GM12874 (cell line): ENCODE data around the gene ODC1.

Source experiments
- TF ChIP-seq, protein P1 (sequence below): IDR thresholded peaks from 2 replicates; pipeline ENCODE4 v1.5.1; 2011; ENCODE audit warnings: low read depth, mild to moderate bottlenecking, control low read depth, low read length, moderate library complexity; ENCODE audit not compliant: insufficient read depth

Gene ODC1

DNA sequence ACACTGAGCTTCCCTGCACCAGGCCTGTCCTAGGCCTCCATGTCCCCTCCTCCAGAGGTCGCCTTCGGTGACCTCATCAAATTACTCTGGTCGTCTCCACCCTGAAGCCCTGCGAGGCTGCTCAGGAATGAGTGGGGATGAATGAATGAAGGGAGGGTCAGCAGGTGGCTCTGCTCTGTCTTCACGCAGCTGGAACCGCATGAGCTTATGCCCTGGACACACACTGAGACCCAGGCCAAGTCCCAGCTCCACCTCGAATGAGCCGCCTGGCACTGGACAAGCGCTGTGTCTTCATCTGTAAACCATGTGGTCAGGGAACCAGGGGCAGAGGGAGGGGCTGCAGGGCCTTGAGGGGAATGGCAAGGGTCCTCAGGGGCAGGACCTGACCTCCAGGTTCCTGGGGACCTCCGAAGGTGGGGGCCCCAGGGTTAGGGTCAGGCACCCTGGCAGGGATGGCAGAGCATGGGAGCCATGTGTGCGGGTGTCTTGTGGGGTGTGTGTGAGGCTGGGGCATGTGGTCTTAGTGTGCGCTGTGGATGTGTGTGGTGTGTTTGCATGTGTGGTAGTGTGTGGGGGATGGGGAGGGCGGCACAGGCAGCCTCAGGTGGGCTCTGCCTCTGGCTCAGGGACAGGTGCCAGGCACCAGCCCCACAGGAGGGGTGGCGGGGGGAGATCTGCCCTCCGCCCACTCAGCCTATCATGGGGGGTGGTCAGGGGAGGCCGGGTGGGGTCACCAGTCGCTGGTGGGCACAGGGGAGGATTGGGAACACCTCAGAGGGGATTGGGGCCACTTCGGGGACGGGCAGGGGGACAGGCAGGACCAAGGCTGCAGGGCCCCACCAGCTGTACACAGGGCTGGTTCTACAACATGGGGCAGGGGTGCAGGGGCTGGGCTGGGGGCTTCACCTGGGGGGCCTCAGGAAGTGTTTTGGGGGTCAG is 13.9 kb downstream of the ODC1 start:
- TF ChIP-seq, protein P1, sequence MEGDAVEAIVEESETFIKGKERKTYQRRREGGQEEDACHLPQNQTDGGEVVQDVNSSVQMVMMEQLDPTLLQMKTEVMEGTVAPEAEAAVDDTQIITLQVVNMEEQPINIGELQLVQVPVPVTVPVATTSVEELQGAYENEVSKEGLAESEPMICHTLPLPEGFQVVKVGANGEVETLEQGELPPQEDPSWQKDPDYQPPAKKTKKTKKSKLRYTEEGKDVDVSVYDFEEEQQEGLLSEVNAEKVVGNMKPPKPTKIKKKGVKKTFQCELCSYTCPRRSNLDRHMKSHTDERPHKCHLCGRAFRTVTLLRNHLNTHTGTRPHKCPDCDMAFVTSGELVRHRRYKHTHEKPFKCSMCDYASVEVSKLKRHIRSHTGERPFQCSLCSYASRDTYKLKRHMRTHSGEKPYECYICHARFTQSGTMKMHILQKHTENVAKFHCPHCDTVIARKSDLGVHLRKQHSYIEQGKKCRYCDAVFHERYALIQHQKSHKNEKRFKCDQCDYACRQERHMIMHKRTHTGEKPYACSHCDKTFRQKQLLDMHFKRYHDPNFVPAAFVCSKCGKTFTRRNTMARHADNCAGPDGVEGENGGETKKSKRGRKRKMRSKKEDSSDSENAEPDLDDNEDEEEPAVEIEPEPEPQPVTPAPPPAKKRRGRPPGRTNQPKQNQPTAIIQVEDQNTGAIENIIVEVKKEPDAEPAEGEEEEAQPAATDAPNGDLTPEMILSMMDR, result no peak

DNA sequence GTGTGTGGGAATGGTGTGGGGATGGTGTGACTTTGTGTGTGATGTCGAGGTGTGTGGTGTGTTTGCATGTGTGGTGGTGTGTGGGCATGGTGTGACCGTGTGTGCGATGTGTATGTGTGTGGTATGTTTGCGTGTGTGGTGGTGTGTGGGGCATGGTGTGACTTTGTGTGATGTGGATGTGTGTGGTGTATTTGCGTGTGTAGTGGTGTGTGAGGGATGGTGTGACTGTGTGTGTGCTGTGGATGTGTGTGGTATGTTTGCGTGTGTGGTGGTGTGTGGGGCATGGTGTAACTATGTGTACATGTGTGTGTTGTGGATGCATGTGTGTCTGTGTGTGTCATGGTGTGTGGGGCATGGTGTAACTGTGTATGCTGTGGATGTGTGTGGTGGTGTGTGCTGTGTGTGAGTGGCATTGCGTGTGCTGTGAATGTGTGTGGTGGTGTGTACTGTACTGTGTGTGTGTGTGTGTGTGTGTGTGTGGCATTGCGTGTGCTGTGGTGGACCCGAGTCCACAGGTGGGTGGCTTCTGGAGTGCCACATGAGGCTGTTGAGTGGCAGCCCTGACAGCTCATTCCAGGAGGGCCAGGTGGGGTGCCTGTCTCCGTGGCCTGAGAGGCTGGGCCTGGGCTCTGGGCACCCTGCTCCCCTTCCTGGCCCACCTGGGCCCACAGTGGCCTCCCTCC is 14.7 kb downstream of the ODC1 start:
- TF ChIP-seq, protein P1, result no peak

DNA sequence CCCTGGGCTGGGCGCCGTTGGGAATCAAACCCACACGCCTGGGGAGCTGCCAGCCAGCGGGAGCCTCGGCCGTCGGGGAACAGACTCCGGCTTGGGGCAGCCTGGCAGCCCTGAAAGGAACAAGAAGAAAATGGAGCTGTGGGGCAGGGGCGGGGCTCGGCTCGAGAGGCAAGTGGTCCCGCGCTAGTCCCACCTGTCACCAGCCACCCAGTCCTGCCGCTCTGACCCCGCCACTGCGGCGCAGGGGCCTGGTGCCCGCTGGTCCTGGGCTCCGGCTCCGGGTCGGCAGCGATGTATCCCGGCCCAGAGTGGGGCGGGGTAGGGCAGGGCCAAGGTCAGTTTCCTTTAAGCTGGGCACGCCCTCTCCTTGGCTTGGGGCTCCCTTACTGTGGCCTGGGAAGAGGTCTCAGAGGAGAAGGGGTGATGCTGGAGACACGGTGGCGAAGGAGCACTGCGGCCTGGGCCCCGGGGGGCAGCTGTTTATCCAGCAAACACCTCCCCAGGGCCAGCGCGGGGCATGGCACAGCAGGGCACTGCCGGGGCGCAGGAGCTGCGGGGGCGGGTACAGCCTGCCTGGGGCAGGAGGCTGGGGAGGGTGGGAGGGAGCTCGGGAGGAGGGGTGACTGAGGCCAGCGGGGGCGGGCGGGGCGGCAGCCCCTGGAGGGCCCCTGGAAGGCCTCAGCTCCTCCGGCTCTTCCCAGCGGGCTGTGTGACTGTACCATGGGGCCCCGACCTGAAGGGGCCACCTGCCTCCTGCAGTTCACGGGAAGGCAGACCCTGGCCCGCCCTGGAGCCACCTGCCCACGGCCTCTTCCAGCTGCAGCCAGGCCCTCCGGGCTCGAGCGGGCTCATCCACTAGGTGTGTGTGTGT is 15.6 kb downstream of the ODC1 start:
- TF ChIP-seq, protein P1, result no peak

DNA sequence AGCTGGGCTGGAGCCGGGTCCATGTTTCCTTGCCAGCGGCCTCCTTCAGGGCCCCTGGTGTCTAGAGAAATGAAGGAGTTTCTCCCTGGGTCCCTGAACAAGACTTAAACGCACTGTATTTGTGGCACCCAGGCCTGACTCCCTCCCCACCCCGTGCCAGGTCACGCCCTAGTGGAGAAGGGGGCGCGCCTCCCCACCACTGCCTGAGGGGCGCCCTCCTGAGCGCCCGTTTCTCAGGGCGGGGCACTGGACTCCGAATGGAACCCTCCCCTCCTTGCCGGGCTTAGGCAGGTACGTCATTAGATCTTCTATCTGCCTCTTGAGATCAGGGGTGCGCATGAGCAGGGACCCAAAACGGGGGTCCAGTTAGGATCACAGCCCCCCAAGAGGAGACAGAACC is 16.3 kb downstream of the ODC1 start:
- TF ChIP-seq, protein P1, result no peak

DNA sequence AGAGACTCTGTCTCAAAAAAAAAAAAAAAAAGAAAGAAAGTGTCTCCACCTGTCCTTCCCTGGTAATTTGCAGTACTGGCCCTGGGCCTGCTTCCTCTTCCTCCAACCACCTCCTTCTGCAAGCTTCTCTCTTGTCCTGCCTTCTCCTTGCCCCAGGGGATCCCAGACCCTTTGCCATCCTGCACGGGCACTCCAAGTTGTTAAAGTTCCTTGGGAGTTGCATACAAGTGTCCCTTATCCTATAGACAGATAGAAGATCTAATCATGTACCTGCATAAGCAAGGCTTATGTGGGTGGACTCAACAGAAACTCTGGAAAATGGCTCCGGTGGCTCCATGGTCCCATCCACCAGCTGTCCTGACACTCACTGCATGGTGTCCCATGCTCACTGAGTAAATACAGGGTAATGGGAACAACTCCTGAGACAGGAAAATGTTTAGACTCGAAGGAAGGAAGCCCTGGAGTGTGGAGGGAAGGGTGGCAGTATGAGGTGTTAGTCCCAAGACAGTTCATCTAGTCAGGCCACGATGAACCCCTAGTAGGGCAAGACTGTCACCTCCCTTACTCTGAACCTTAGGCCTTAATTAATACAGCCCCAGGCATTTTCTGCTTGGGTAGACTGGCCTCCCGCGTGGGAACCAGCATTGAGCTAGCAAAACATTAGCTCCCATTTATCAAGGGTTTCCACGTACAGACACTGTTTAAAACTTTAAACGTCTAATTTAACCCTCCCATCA is 17.1 kb downstream of the ODC1 start:
- TF ChIP-seq, protein P1, result no peak

DNA sequence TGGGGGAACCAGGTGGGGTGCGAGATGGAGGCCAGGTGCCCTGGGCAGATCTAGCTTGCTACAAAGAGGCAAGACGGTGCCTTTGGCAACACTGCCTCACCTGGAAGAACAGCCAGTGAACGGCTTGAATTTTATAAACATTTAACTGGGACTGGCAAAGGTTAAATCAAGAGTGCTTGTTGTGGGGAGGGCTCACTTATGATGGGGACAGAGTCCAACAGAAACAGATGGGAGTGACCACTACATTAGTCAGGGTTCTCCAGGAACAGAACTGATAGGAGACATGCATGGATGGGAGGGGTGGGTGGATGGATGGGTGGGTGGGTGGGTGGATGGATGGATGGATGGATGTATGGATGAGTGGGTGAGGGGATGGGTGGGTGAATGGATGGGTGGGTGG is 19.2 kb downstream of the ODC1 start:
- TF ChIP-seq, protein P1, result no peak
